Inflammatory macrophage treated with lipopolysaccharide for 1 hour (primary cell): Measurements from ENCODE around the gene ZEB1.
A peak's percentile ranks its signal among the peaks of the same experiment; 100 is the strongest.

Experiments used
- DNase-seq, 2 donors: peaks; one replicate each; pipeline ENCODE4 v3.0.0-alpha.2; 2020 to 2022

Gene ZEB1

DNA sequence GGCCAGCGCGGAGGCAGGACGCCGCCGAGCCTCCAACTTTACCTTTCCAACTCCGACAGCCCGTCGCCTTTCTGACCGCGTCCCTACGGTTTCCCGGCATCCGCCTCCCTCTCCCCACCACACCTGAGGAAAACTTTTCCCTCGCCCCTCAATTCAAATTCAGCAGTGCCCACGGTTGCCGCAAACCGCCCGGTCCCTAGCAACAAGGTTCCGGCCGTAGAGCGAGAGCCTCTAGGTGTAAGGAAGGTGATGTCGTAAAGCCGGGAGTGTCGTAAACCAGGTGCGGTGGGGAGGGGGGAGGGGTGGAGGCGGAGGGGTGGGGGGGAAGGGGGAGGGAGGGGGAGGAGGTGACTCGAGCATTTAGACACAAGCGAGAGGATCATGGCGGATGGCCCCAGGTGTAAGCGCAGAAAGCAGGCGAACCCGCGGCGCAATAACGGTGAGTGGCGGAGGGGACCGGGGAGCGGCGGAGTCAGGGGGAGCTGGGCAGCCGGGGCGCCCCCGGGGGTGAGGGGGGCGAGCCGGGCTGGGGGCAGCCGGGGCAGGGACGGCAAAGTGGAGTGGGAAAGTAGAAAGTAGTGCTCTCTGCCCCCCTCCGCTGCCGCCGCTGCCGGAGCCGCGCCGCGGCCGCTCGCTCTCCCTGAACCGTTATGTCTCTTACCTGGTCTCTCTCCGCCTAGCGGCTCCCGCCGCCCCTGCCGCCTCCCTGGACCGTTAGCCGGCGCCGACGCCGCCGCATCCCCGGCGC lies at the start of gene ZEB1:
Gene ZEB1, plus strand, starts transcription at position 363 of the 748 bp plus-strand sequence. Its CDS starts 19 bp downstream, at position 382.
- DNase-seq: no peak

- no peak for DNase-seq
Measured at GRCh38 chr10:31270954-31271353, 48.1 kb upstream of the ZEB1 start.

GRCh38 chr10:31272841-31273240 lies 46.2 kb upstream of the ZEB1 start:
- no peak for DNase-seq

- no peak for DNase-seq
Measured at GRCh38 chr10:31273789-31274188, 45.2 kb upstream of the ZEB1 start.

DNA sequence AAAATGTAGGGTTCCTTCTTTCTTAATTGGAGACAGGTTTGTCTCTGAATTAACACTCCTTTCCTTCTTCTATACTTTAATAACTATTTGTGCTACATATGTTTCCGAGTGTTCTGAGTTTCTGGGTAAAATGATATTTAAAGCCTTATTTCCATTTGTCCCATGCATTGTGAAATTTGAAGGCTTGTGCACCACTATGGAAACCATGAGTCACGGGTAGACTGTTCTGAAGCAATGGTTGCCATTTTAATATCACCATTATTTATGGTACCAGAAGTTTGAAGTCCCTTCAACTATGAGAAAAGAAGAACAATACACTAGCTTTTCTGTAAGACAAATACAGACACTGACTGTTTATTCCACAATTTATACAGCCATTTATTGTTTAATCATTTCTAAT lies 44.7 kb upstream of the ZEB1 start:
- DNase-seq: no peak

DNA sequence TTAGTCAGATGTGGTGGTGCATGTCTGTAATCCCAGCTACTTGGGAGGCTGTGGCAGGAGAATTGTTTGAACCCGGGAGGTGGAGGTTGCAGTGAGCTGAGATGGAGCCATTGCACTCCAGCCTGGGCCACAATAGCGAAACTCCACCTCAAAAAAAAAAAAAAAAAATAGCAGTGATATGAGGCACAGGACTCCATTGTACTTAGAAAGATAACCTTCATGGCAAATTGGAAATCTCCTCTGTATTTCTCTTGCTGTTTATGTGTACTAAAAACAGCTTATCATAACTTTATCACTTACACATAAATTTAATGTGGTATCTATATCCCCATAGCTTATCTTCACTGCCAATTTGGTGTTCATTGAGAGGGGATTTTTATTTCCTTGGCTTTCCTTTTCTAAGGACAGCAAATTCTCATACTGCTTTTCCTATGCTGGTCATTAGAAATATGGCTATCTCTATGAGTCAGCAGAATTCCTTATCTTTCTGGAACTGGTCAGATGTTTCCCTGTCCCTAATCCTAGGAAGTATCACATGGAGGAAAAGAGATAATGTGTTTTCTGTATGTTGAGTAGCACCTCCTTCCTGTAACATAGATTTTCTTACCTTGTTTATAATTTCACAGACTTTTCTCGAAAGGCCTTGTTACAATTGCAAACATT lies 40.6 kb upstream of the ZEB1 start:
- DNase-seq: no peak

DNA sequence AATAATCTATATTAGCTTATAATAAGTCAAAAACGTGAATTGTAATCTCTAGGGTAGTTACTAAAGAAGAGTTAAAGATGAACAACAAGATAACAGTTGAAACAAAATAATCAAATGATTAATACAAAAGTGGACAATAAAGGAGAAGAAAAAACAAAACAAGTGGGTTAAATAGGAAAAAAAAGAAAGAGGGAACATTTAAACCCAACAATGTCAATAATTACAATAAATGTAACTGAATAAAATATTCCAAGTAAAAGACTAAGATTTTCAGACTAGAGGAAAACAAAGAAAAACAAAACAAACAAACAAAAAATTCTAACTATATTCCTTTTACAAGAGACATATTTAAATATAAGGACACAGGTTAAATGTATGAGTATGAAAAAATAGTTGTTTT lies 38.0 kb upstream of the ZEB1 start:
- DNase-seq: no peak

DNA sequence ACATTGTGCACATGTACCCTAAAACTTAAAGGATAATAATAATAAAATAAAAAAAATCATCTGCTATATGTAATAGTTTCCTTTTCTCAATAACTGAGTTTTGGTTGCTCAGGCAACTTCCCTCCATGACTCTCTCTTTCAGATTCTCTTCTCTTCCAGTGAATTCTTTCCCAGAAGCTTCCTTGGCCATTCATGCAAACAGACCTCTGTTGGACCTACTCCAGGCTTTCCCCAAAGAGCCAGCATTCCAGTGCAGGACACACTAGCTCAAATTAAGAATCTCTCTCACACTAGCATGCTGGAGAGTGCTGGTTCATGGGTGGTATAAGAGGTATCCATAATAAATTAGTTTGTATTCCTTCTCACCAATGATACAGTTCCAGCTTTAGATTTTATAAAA lies 31.0 kb upstream of the ZEB1 start:
- DNase-seq: no peak

DNA sequence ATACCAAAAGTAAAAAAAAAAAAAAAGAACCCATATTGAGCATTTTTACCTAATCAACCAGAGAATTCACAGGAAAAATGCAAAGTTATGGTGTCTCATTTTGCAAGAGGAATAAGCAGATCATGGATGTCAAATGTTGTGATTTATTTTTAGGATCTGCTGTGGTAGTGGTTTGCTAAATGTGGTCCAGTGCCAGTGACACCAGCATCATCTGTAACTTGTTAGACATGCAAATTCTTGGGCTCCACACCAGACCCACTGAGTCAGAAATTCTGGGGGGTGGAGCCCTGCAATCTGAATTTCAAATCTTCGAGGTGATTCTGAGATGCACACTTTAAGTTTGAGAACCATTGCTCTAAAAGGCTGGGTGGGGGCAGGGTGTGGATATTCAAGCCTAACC lies 30.1 kb upstream of the ZEB1 start:
- DNase-seq: no peak

- DNase-seq: no peak
Measured at GRCh38 chr10:31290386-31290785, 28.6 kb upstream of the ZEB1 start.

DNA sequence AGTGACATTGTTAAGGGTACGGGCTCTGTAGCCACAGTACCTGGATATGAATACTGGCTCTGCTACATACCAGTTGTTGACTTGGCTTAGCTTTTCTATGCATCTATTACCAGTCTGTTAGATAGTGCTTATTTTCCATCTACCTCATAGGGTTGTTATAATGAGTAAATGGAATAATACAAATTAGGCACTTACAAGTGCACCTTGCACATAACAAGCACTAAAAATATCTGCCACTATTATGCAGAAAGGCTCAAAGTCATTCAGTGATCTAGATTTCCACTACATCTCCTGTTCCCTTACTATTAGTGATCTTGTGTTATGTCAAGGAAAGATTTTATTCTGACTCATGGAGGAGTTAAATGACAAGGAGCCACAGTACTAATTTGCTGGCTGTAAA lies 27.9 kb upstream of the ZEB1 start:
- no peak for DNase-seq

- no peak for DNase-seq
Measured at GRCh38 chr10:31294558-31294957, 24.5 kb upstream of the ZEB1 start.

- no peak for DNase-seq
Measured at GRCh38 chr10:31296754-31297153, 22.3 kb upstream of the ZEB1 start.

DNA sequence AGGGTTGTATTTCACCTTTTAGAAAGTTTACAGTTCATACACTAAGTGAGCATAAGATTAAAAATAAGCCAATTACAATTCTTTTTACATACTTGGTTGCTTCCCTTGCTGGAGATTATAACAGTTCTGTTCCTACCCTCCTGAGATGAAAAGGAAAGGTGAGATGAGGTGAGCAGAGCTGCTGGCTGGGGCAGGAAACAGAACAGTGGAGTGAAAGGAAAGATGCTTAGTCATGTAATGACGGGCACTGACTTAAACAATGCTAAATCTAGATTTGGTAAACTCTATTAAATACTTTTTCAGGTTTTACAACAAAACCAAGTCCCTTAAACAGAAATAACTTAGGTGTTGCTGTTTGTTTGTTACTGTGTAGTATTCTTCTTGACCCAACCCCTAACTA lies 19.9 kb upstream of the ZEB1 start:
- no peak for DNase-seq

- DNase-seq: no peak
Measured at GRCh38 chr10:31303212-31303611, 15.8 kb upstream of the ZEB1 start.

GRCh38 chr10:31304291-31304970 lies 14.6 kb upstream of the ZEB1 start:
- DNase-seq: no peak

DNA sequence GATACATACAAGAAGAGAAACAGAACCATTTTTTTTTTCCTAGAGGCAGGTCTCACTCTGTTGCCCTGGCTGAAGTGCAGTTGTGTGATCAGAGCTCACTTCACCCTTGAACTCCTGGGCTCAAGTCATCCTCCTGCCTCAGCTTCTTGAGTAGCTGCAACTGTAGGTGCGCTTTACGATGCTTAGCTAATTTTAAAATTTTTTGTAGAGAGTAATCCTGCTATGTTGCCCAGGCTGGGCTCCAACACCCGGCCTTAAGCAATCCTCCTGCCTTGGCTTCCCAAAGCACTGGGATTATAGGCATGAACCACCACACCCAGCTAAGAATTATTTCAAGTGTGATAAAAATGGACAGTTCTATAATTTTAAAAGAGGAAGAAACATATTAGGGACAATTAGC lies 5.6 kb upstream of the ZEB1 start:
- DNase-seq: no peak

GRCh38 chr10:31314256-31315150 lies 4.5 kb upstream of the ZEB1 start:
- no peak for DNase-seq

GRCh38 chr10:31315453-31315852 lies 3.6 kb upstream of the ZEB1 start:
- DNase-seq: no peak

GRCh38 chr10:31317171-31317570 lies 1.8 kb upstream of the ZEB1 start:
- DNase-seq: no peak

GRCh38 chr10:31317652-31318381 lies 1.2 kb upstream of the ZEB1 start:
- DNase-seq: no peak

DNA sequence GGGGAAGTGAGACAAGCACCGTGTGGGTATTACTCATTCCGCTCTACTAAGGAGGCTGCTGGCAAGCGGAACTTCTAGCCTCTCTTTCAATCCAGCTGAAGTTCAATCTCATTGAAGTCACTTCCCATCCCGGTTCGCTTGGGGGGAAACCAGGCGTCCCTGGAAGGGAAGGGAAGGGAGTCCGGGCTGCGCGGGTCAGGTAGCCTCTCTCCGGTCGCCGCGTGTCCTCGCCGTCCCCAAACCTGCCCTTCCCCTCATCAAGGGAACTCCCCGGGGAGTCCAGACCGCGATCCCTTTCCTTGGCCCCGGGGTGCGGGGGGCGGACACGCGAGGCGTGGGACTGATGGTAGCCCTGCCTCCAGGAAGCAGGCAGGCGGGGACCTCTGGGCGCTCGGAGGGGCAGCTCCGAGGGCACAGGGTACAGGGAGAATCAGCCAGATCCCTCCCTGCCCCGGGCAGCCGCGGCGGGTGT lies 598 bp upstream of the ZEB1 start:
- DNase-seq: peak; percentile 24 to 59
